ENCODE data around the gene GAS2L3.

GRCh38 chr12:100576331-100577036, 3.0 kb downstream of the GAS2L3 start:
- TF ChIP-seq NR3C1 (CRISPR knock-in tag; IDR thresholded peaks at IDR 0.05) (no peak), ATF6 (CRISPR knock-in tag; IDR thresholded peaks at IDR 0.05) (no peak), KDM1A (IDR thresholded peaks at IDR 0.05) (no peak)
